ENCODE data around the gene NEMP1.

Gene NEMP1

DNA sequence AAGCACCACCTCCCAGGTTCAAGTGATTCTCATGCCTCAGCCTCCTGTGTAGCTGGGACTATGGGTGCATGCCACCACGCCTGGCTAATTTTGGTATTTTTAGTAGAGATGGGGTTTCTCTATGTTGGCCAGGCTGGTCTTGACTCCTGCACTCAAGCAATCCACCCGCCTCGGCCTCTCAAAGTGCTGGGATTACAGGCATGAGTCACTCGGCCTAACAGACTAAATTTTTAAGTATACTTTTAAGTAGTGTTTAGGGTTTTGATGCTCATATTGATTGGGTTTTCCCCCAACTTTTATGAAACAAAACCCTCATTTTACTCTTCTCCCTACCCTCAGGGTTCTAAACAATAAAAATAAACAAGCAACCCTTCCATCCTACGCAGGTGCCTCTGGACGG is 34.1 kb downstream of the NEMP1 start:
- no peak for TF ChIP-seq CTCF (conservative IDR thresholded peaks at IDR 0.05; ENCODE audit: low read depth, low read length)
- no peak overlapping the region for H2AFZ ChIP-seq (ENCODE audit: low read depth)
- H4K20me1 ChIP-seq (ENCODE audit: insufficient read depth): no peaks in the 10 kb centered on the region
- no peaks in the 10 kb centered on the region for H3K36me3 ChIP-seq (ENCODE audit: insufficient read depth)
- no peak overlapping the region for H3K4me2 ChIP-seq
- H3K4me1 ChIP-seq (ENCODE audit: low read depth, poor library complexity, severe bottlenecking): no peaks in the 10 kb centered on the region
- H3K27me3 ChIP-seq (ENCODE audit: insufficient read depth, low read depth): peaks cover 12% of the 10 kb centered on the region; the same call in 1 of the 2 replicates
- no peaks in the 10 kb centered on the region for H3K79me2 ChIP-seq (ENCODE audit: insufficient read depth, low read depth)
- H3K4me3 ChIP-seq (IDR thresholded peaks at IDR 0.05; ENCODE audit: insufficient read depth, low read depth, low read length): no peak overlapping the region
- H3K27ac ChIP-seq: no peak overlapping the region
- no peak overlapping the region for H3K9ac ChIP-seq

- no peaks in the 10 kb centered on the region for H4K20me1 ChIP-seq (ENCODE audit: insufficient read depth)
- no peak overlapping the region for H3K4me2 ChIP-seq
- H3K27me3 ChIP-seq (ENCODE audit: insufficient read depth, low read depth): peaks cover 5% of the 10 kb centered on the region; the same call in 1 of the 2 replicates
- H2AFZ ChIP-seq (ENCODE audit: low read depth): no peak overlapping the region
- H3K36me3 ChIP-seq (ENCODE audit: insufficient read depth): no peaks in the 10 kb centered on the region
- H3K4me3 ChIP-seq (IDR thresholded peaks at IDR 0.05; ENCODE audit: insufficient read depth, low read depth, low read length): no peak overlapping the region
- no peaks in the 10 kb centered on the region for H3K79me2 ChIP-seq (ENCODE audit: insufficient read depth, low read depth)
- H3K9ac ChIP-seq: no peak overlapping the region
- no peak for TF ChIP-seq CTCF (conservative IDR thresholded peaks at IDR 0.05; ENCODE audit: low read depth, low read length)
- H3K27ac ChIP-seq: no peak overlapping the region
- H3K4me1 ChIP-seq (ENCODE audit: low read depth, poor library complexity, severe bottlenecking): no peaks in the 10 kb centered on the region
These were observed 35.9 kb downstream of the NEMP1 start for GRCh38 chr12:57042695-57043094.

- Histone ChIP-seq H2AFZ (ENCODE audit: low read depth) (no peak overlapping the region), H4K20me1 (ENCODE audit: insufficient read depth) (no peaks in the 10 kb centered on the region), H3K79me2 (ENCODE audit: insufficient read depth, low read depth) (no peaks in the 10 kb centered on the region), H3K27ac (no peak overlapping the region), H3K36me3 (ENCODE audit: insufficient read depth) (no peaks in the 10 kb centered on the region), H3K4me3 (IDR thresholded peaks at IDR 0.05; ENCODE audit: insufficient read depth, low read depth, low read length) (no peak overlapping the region), H3K9ac (no peak overlapping the region), H3K4me2 (no peak overlapping the region), H3K27me3 (ENCODE audit: insufficient read depth, low read depth) (no peaks in the 10 kb centered on the region; the same call in 1 of the 2 replicates), H3K4me1 (ENCODE audit: low read depth, poor library complexity, severe bottlenecking) (no peaks in the 10 kb centered on the region)
- TF ChIP-seq CTCF (conservative IDR thresholded peaks at IDR 0.05; ENCODE audit: low read depth, low read length): no peak
These were observed 37.8 kb downstream of the NEMP1 start for GRCh38 chr12:57040750-57041149.

DNA sequence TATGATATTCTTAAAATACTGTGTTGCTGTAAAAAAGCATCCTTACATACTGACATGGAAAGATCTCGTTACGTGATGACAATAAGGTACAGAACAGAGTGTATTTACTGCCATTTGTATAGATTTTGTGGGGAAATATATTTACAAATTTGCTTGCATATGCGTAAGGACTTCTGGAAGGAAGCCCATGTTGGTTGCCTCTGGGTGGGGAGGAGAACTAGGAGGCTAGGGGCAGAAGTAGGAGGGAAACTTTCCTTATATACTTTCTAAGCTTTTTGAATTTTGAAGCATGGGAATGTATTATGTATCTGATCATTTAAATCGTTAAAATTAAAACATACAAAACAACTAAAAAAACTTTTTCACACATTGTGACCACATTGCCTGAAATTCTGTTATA is 38.4 kb downstream of the NEMP1 start:
- Histone ChIP-seq H3K79me2 (ENCODE audit: insufficient read depth, low read depth) (no peaks in the 10 kb centered on the region), H3K4me3 (IDR thresholded peaks at IDR 0.05; ENCODE audit: insufficient read depth, low read depth, low read length) (no peak overlapping the region), H4K20me1 (ENCODE audit: insufficient read depth) (no peaks in the 10 kb centered on the region), H3K27me3 (ENCODE audit: insufficient read depth, low read depth) (no peaks in the 10 kb centered on the region; the same call in 1 of the 2 replicates), H3K4me2 (no peak overlapping the region), H3K9ac (no peak overlapping the region), H3K36me3 (ENCODE audit: insufficient read depth) (no peaks in the 10 kb centered on the region), H3K27ac (no peak overlapping the region), H2AFZ (ENCODE audit: low read depth) (no peak overlapping the region), H3K4me1 (ENCODE audit: low read depth, poor library complexity, severe bottlenecking) (no peaks in the 10 kb centered on the region)
- no peak for TF ChIP-seq CTCF (conservative IDR thresholded peaks at IDR 0.05; ENCODE audit: low read depth, low read length)

All from KMS-11 (cell line).